Astrocyte (in vitro differentiated cells and primary cell): Measurements from ENCODE around the gene VWCE.

Experiments
- EZH2 ChIP-seq: IDR thresholded peaks from 2 replicates; pipeline ENCODE4 v1.6.1; 2012; ENCODE audit warnings: mild to moderate bottlenecking, low read length, inconsistent platforms; ENCODE audit not compliant: insufficient read depth
- TF ChIP-seq, protein P1 (sequence below): IDR thresholded peaks from 2 replicates; pipeline ENCODE4 v1.5.1; 2011; ENCODE audit warnings: low read depth, mild to moderate bottlenecking, inconsistent platforms, low read length, moderate library complexity; ENCODE audit not compliant: insufficient read depth

DNA sequence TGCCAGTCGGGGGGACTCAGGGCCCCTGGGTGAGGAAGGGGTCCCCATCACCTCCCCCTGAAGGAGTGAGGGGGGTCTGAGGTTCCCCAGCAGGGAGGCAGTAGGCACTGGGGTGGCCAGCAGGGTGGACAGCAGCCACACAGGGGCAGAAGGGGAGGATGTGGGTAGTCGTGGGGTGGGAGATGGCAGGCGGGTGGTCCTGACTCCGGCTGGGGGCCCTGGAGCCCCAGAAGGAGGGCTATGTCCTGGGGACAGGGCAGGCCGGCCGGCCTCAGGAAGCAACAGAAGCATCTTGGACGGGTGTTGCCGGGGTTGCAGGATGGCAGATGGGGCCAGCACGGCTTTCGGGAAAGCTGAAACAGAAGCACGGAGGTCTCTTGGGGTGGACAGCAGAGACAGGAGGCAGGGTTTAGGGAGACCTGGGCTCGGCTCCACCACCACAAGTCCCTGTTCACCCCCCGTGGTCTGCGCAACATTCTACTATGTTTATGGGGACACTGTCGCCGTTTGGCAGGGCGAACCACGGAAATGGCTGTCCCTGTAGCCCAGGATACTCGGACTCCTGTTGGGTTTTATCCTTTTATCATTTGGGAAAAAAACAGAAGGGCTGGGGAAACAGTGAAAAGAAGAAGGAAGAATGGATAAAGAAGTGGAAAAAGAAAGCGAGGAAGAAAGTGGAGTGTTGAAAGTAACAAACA lies 14.1 kb downstream of the VWCE start:
- no peak for TF ChIP-seq EZH2
- TF ChIP-seq, protein P1, sequence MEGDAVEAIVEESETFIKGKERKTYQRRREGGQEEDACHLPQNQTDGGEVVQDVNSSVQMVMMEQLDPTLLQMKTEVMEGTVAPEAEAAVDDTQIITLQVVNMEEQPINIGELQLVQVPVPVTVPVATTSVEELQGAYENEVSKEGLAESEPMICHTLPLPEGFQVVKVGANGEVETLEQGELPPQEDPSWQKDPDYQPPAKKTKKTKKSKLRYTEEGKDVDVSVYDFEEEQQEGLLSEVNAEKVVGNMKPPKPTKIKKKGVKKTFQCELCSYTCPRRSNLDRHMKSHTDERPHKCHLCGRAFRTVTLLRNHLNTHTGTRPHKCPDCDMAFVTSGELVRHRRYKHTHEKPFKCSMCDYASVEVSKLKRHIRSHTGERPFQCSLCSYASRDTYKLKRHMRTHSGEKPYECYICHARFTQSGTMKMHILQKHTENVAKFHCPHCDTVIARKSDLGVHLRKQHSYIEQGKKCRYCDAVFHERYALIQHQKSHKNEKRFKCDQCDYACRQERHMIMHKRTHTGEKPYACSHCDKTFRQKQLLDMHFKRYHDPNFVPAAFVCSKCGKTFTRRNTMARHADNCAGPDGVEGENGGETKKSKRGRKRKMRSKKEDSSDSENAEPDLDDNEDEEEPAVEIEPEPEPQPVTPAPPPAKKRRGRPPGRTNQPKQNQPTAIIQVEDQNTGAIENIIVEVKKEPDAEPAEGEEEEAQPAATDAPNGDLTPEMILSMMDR, result no peak
